Measurements from ENCODE around the gene TNFRSF25.

The TNFRSF25 gene

GRCh38 chr1:6467224-6467623 lies 1.3 kb upstream of the TNFRSF25 start:
- no peak for DNase-seq (ENCODE audit: extremely low read depth, low read depth)
- TF ChIP-seq, protein P1, sequence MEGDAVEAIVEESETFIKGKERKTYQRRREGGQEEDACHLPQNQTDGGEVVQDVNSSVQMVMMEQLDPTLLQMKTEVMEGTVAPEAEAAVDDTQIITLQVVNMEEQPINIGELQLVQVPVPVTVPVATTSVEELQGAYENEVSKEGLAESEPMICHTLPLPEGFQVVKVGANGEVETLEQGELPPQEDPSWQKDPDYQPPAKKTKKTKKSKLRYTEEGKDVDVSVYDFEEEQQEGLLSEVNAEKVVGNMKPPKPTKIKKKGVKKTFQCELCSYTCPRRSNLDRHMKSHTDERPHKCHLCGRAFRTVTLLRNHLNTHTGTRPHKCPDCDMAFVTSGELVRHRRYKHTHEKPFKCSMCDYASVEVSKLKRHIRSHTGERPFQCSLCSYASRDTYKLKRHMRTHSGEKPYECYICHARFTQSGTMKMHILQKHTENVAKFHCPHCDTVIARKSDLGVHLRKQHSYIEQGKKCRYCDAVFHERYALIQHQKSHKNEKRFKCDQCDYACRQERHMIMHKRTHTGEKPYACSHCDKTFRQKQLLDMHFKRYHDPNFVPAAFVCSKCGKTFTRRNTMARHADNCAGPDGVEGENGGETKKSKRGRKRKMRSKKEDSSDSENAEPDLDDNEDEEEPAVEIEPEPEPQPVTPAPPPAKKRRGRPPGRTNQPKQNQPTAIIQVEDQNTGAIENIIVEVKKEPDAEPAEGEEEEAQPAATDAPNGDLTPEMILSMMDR (IDR thresholded peaks at IDR 0.05; ENCODE audit: low read depth, low read length): no peak

DNA sequence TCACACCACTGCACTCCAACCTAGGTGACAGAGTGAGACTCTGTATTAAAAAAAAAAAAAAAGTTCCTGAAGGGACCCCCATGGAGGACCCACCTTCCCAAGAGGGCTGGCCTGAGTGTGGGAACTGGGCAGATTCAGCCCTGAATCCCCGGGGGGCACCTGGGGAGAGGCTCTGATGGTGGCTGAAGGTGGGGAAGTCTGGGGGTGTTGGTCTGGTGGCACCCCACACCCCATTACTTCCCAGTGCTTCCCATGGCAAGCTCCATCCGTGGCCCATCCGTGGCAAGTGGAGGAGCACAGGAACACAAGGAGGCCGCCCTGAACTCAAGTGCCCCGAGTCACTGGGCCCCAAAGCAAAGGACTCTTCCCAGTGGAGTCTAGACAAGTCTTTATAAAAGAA lies 778 bp upstream of the TNFRSF25 start:
- DNase-seq (ENCODE audit: extremely low read depth, low read depth): no peak
- TF ChIP-seq, protein P1 (IDR thresholded peaks at IDR 0.05; ENCODE audit: low read depth, low read length): no peak

DNA sequence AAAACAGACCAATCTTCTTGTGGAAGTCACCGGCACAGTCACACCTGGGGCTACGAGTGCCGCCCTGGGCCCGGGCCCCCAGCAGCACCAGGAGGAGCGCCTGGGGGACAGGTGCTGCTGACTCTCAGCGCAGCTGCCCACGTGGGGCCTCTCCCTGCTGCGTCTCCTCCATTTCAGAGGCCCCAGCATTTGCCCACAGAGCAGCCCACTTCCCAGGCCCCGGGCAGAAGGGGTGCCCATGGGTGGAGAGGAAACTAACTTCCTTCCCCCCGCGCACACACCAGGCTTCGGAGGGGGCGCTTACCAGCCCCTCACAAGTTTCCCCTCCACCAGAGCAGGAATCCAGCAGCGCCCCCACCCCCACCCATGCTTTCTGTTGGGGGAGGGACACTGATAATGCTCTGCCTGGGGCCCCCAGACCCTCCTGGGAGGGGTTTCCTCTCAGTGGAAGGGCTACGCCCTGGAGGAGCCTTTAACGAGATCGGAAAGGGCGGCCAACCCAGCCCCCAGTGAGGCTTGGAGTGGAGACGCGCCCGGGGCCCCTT lies 440 bp downstream of the TNFRSF25 start:
- TF ChIP-seq, protein P1 (IDR thresholded peaks at IDR 0.05; ENCODE audit: low read depth, low read length): no peak

DNA sequence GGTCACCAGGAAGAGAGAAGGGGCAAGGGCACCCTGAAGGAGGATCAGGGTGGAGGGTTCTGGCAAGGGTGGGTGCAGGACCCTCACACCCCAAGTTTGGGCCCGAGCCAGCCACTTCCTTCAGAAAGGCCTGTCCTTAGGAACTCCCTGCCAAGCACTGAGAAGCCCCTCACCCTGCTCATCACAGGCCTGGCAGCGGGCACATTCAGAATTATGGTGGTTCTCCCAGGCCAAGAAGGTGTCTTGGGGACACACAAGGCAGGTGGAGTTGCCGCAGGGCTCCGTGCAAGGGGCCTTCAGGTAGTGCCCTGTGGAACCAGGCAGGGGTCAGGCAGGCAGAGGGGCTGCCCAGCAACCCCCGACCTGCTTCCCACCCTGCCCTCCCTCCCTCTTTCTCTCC lies 1.1 kb downstream of the TNFRSF25 start:
- no peak for DNase-seq (ENCODE audit: extremely low read depth, low read depth)
- TF ChIP-seq, protein P1 (IDR thresholded peaks at IDR 0.05; ENCODE audit: low read depth, low read length): no peak

More for the DNA sequence above, 440 bp downstream of the TNFRSF25 start:
- no peak for DNase-seq (ENCODE audit: extremely low read depth, low read depth)

GRCh38 chr1:6464514-6464836 lies 1.5 kb downstream of the TNFRSF25 start:
- no peak for DNase-seq (ENCODE audit: extremely low read depth, low read depth)
- TF ChIP-seq, protein P1 (IDR thresholded peaks at IDR 0.05; ENCODE audit: low read depth, low read length): no peak

GRCh38 chr1:6463120-6463412 lies 2.9 kb downstream of the TNFRSF25 start:
- no peak for DNase-seq (ENCODE audit: extremely low read depth, low read depth)
- TF ChIP-seq, protein P1 (IDR thresholded peaks at IDR 0.05; ENCODE audit: low read depth, low read length): no peak

GRCh38 chr1:6462412-6463119 lies 3.4 kb downstream of the TNFRSF25 start:
- TF ChIP-seq, protein P1 (IDR thresholded peaks at IDR 0.05; ENCODE audit: low read depth, low read length): no peak
- no peak for DNase-seq (ENCODE audit: extremely low read depth, low read depth)
